HG03342 (cell line): ENCODE measurements around the gene RAB3A.

Experiments used
- ATAC-seq: cut with Tn5 transposase; IDR thresholded peaks from one replicate; pipeline ENCODE4 v1.9.1; 2021; ENCODE audit warnings: mild to moderate bottlenecking, moderate library complexity; ENCODE audit not compliant: unreplicated experiment

The RAB3A gene

DNA sequence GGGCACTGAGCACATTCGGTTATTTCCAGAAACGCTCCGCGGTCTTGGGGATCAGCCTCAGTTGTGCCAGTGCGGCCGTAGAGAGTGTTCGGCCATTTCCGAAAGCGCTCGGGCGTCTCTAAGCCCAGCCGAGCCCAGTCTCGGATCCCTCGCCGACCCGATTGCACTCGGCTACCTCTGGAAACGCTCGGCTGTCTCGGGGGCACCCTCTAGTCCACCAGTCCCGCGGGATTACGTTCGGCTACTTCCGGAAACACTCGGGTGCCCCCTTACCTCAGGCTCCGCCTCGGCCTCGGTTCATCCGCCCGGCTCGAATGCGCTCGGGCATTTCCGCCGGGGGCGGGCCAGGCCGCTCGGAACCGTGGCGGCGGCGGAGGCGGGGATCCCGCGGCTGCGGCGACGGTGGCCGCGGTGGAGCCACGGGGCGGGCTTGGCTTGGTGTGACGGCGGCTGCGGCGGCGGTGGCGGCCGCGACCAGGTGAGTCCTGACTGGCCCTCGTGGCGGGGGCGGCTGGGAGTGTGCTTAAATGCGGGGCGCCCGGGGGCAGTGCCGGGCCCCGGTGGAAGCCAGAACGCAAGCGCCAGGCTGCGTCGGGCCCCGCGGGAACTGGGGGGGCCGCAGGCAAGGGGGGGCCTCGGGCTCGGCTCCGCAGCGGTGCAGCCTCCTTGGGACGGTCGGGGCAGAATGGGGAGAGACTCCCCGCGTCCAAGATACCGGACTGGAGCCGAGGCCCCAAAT is 50.9 kb downstream of the RAB3A start, which contains the start of gene PIK3R2:
TSS of gene PIK3R2 (plus strand) at position 347 of the 739 bp plus-strand sequence. CDS start 2,717 bp downstream, outside the sequence.
- peak; percentile 66 for ATAC-seq

- peak; percentile 63 for ATAC-seq
Observed at GRCh38 chr19:18152442-18152816, 51.4 kb downstream of the RAB3A start.

DNA sequence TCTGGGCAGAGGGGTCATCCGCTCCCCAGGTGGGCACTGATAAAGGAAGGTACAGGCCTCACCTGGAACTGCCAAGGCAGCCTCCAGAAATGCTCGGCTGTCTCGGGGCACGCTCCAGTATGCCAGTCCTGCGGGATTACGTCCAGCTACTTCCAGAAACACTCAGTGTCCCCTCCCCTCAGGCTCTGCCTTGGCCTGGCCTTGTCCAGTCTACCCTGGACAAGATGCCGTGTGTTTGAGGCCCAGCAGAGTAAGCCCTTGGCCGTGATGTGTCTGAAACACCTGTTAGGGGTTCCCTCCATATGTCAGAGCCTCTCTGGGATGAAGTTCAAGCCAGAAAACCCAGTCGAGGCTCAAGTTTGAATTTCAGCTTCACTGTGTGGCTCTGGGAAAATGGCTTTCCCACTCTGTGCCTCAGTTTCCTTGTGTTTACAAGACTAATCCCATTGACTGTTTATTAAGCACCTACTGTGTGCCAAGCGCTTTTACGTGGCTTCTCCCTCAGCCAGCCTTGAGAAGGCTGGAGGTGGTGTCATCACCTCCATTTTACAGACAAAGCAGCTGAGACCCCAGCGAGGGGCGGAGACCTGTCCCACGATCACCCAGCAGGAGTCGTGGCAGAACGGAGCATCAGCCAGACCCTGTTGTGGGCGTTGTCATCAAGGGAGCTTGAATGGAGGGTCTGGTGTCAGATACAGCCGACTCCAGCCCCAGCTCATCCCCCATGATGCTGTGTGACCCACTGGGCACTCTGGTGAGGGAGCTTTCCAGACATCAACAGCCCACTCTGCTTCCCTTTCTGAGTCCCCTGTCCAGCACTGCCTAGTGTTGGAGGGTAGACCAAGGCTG is 52.8 kb downstream of the RAB3A start:
- no peak for ATAC-seq

DNA sequence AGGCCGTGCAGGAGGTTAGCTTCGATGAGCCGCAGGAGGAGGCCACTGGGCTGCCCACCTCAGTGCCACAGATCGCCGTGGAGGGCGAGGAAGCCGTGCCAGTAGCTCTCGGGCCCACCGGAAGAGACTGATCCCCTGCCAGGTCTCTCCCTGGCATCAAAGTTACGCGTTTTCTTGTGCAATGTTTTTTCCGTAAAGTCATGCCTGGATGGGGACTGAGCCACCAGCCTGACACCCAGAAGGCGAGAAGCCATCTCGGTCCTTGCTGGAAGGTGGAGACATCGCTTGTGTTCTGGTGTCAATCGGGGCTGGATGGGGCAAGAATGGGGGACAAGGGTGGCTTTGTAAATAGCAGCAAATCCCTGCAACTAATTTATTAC is 54.3 kb downstream of the RAB3A start:
- ATAC-seq, result no peak

DNA sequence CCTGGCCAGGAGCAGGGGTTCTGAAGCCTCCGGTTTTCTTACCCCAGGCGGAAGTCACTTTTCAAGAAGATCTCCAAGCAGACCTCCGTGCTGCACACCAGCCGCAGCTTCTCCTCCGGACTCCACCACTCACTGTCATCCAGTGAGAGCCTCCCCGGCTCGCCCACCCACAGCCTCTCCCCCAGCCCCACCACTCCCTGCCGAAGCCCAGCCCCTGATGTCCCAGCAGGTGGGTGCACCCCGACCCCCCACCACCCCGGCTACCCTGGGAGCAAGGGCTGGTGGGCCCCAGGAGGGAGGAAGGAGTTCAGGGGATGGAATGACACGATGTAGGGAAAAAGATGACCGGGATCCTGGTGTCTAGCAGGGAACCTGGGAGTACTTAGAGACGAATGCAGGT is 56.4 kb downstream of the RAB3A start:
- no peak for ATAC-seq
